HG02642 (cell line): ENCODE results near the gene MUC4.
"Not testable (repeated sequence)": the region's sequence is repeated elsewhere in the genome, so short reads cannot be mapped to it uniquely, and the experiment has no call there.

ENCODE experiments used
- ATAC-seq: cut with Tn5 transposase; IDR thresholded peaks from one replicate; pipeline ENCODE4 v1.9.1; 2021; ENCODE audit warnings: mild to moderate bottlenecking; ENCODE audit not compliant: unreplicated experiment, poor library complexity

MUC4 gene

DNA sequence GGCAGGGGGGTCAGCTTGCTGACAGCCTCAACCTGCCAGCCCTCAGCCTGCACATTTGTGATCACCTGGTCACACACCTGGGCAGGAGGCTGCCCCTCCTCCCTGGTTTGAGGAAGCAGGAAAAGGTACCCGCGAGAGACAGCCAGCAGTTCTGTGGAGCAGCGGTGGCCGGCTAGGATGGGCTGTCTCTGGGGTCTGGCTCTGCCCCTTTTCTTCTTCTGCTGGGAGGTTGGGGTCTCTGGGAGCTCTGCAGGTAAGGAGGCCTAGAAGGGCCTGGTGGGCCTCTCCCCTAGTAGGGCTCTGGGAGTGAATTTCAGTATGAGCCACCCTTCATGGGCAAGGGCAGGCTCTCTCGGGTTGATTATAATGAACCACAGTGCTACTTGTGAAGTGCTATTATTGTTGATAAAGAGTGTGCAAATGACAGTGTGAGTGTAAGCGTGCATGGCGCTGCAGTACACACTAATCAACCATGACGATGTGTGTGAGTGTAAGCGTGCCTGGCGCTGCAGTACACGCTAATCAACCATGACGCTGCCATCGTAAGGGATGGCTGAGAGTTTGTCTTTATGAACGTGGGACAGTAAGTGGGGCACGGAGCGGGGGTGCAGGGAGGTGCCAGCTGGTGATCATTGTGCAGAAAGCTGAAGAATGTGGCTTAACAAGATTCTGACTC, 90.8 kb downstream of the MUC4 start, which contains the start of gene MUC20:
Gene MUC20 (plus strand): TSS at position 148 of the 676 bp plus-strand sequence. CDS start 30 bp downstream, at position 178.
- ATAC-seq, result not testable (repeated sequence)

DNA sequence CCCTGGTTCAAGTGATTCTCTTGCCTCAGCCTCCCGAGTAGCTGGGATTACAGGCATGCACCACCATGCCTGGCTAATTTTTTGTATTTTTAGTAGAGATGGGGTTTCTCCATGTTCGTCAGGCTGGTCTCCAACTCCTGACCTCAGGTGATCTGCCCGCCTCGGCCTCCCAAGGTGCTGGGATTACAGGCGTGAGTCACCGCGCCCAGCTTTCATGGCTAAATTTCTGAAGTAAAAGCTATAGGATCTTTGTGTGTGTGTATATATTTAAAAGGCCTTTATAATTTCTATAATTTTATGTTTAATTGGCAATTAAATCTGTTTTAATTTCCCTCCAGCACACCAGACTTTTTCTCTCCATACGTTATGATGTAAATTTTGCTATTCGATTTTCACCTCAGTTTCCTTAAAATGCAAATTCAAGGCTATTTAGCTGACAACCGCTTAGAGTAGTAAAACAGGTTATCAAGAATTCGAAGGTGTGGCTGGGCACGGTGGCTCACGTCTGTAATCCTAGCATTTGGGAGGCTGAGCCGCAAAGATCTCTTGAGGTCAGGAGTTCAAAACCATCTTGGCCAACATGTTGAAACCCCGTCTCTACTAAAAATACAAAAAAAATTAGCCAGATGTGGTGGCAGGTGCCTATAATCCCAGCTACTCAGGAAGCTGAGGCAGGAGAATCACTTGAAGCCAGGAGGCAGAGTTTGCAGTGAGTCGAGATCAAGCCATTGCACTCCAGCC, 92.0 kb downstream of the MUC4 start:
- ATAC-seq, result not testable (repeated sequence)

- no peak for ATAC-seq
Observed at GRCh38 chr3:195718477-195718984, 93.2 kb downstream of the MUC4 start.

- no peak for ATAC-seq
Observed at GRCh38 chr3:195717852-195718476, 93.8 kb downstream of the MUC4 start.

- ATAC-seq, result no peak
Observed at GRCh38 chr3:195717416-195717815, 94.3 kb downstream of the MUC4 start.

GRCh38 chr3:195715583-195716266, 96.0 kb downstream of the MUC4 start:
- ATAC-seq, result no peak

DNA sequence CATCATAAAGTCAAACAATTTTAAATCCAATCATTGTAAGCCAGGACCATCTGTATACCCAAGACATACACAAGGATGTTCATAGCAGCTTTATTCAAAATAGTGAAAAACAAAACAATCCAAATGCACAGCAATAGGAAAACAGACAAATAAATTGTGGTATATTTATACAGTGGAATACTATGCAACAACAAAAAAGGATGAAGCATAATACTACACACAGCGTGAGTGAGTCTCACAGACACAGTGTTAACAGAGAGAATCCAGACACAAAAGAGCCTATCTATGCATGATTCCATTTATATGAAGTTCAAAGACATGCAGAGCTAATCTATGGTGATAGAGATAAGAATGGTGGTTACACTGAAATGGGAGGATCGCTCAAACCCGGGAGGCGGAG, 96.6 kb downstream of the MUC4 start:
- ATAC-seq, result no peak

DNA sequence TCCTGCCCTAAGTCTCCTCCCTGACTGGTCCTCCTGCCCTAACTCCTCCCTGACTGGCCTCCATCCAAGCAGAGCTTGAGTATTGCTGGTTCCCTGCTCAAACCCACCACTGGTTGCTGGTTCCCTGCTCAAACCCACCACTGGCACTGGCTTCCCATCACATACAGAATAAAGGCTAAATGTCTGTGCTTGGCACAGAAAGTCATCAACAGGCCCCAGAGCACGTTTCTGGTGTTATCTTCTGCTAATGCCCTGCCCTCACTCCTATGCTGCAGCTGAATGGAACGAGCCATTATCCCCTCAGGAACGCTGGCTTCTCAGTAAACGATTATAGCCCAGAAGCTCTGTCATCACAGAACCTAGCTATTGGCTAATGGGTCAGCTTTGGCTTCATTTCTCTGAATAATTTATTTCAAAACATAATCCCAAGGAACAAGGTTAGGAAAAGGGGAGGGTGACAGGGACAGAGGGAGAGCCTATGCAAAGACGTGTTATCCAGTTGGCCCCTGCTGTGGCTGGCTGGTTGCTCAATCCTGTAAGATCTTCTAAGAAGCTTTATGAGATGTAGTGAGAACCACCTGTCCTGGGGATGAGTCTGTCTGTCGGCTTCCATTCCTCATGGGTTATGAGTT, 97.2 kb downstream of the MUC4 start:
- ATAC-seq, result no peak

DNA sequence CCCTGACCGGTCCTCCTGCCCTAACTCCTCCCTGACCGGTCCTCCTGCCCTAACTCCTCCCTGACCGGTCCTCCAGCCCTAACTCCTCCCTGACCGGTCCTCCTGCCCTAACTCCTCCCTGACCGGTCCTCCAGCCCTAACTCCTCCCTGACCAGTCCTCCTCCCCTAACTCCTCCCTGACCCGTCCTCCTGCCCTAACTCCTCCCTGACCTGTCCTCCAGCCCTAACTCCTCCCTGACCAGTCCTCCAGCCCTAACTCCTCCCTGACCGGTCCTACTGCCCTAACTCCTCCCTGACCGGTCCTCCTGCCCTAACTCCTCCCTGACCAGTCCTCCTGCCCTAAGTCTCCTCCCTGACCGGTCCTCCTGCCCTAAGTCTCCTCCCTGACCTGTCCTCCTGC, 98.6 kb downstream of the MUC4 start:
- not testable (repeated sequence) for ATAC-seq

DNA sequence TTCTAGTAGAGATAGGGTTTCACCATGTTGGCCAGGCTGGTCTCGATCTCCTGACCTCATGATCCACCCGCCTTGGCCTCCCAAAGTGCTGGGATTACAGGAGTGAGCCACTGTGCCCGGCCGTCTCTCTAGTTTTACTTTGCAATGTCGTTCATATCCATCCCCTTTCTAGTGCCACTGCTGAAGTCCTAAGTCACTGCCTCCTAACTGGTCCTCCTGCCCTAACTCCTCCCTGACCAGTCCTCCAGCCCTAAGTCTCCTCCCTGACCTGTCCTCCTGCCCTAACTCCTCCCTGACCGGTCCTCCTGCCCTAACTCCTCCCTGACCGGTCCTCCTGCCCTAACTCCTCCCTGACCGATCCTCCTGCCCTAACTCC, 99.2 kb downstream of the MUC4 start:
- not testable (repeated sequence) for ATAC-seq

DNA sequence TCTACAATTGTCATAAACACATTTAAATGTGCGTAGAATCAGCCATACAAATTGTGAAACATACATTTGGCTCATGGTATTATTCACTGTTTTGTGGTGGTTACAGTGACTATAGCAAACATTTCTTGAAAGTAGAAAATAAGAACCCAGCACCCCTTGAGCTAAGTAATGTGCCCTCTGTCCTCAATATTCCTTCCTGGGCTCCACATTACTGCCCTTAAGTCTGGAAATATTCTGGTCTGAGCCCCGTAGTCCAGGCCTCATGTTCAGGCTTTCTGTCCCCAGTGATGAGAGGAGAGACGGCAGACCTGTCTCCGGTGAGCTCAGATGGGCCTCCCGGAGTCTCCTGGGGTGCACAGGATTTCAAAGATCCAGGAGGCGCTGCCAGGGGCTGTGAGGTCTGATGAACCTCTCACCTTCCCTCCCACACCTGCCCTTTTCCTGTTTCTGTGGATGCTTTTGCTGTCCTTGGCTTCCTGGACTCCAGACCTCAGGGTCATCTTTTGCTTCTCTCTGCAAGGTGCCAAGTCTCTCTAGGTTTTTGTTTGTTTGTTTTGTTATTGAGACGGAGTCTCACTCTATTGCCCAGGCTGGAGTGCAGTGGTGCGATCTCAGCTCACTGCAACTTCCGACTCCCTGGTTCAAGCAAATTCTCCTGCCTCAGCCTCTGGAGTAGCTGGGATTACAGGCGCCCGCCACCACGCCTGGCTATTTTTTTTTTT, 99.8 kb downstream of the MUC4 start:
- ATAC-seq, result no peak

DNA sequence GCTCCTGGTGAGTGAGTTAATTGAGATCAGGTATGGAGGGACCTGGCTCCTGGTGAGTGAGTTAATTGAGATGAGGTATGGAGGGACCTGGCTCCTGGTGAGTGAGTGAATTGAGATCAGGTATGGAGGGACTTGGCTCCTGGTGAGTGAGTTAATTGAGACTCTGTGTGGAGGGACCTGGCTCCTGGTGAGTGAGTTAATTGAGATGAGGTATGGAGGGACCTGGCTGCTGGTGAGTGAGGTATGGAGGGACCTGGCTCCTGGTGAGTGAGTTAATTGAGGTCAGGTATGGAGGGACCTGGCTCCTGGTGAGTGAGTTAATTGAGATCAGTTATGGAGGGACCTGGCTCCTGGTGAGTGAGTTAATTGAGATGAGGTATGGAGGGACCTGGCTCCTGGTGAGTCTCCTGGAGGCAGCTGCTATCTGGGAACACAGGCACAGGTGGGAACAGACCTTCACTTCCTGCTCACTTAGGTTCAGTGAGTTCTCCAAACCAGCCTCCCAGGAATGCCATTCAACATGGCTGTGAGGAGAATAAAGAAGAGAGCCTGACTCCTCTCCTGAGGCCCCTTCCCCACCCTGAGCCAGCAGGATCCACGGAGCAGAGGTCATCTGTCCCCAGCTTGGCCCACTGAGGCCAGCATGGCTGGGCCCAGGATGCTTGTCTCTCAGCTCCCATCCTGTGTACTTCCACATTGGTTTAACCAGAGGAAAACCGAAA, 100.5 kb downstream of the MUC4 start:
- not testable (repeated sequence) for ATAC-seq

DNA sequence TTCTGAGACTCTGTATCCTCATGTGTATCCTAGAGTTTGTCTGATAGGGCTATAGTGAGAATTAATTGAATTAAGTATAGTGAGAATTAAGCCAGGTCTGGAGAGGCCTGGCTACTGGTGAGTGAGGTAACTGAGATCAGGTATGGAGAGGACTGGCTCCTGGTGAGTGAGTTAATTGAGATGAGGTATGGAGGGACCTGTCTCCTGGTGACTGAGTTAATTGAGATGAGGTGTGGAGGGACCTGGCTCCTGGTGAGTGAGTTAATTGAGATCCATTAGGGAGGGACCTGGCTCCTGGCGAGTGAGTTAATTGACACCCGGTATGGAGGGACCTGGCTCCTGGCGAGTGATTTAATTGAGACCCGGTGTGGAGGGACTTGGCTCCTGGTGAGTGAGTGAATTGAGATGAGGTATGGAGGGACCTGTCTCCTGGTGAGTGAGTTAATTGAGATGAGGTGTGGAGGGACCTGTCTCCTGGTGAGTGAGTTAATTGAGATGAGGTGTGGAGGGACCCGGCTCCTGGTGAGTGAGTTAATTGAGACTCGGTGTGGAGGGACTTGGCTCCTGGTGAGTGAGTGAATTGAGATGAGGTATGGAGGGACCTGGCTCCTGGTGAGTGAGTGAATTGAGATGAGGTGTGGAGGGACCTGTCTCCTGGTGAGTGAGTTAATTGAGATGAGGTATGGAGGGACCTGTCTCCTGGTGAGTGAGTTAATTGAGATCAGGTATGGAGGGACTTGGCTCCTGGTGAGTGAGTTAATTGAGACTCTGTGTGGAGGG, 101.4 kb downstream of the MUC4 start:
- ATAC-seq, result not testable (repeated sequence)

DNA sequence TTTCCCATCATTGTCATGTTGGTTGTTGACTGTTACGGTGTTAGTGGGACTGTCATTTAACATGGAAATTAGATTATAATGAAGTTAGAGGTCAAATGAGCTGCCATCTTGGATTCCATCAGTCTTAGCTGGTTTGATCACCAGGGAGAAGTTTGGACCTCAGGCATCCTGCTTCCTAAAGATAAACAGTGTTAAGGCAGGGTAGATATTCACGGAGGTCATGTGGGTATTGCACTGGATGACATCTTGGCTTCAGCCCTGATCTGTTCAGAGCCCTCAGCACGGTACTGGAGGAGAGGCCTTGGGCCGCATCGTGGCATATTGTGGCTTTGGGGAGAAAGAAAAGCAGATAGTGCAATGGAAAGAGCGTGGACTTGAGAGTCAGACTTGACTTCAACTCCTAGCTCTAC, 102.0 kb downstream of the MUC4 start:
- no peak for ATAC-seq

DNA sequence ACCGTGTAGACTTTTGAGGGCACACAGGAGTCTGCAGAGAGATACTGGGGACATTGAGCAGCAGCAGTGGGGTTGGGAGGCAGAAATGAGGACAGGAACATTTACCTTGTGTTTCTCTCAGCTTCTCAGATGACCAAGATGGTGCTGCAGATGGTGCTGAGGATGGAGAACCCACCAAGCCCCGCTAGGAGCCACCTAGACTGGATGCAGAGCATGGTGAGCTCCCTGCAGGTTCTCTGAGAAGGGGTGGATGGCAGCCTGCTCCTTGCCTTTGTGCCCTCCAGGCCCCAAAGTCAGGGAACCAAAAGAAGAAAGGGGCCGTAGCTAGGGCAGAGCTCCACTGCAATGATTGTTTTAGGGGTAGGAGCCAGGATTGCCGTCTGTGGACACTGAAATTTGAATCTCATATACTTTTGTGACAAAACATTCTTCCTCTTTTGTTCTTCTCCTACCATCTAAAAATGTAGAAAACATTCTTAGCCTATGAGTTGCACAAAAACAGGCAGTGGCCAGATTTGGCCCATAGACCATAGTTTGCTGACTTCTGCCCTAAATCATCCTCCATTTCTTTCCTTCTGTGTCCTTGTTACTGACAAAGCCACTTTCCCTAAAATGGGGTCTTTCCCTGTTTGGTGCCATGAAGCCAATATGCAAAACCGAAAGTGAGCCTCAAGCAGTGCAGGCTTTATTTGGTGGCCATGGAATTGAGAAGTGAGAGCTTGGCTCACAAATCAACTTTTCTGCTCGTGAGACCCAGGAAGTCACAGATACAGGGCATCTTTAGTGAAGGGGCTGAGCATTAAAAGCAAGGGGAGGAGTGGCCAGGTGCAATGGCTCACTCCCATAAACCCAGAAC, 102.9 kb downstream of the MUC4 start:
- ATAC-seq, result no peak

- no peak for ATAC-seq
Observed at GRCh38 chr3:195708061-195708460, 103.7 kb downstream of the MUC4 start.
